ENCODE results near the gene FMO2.
A peak's percentile ranks its signal among the peaks of the same experiment; 100 is the strongest.

FMO2 gene

DNA sequence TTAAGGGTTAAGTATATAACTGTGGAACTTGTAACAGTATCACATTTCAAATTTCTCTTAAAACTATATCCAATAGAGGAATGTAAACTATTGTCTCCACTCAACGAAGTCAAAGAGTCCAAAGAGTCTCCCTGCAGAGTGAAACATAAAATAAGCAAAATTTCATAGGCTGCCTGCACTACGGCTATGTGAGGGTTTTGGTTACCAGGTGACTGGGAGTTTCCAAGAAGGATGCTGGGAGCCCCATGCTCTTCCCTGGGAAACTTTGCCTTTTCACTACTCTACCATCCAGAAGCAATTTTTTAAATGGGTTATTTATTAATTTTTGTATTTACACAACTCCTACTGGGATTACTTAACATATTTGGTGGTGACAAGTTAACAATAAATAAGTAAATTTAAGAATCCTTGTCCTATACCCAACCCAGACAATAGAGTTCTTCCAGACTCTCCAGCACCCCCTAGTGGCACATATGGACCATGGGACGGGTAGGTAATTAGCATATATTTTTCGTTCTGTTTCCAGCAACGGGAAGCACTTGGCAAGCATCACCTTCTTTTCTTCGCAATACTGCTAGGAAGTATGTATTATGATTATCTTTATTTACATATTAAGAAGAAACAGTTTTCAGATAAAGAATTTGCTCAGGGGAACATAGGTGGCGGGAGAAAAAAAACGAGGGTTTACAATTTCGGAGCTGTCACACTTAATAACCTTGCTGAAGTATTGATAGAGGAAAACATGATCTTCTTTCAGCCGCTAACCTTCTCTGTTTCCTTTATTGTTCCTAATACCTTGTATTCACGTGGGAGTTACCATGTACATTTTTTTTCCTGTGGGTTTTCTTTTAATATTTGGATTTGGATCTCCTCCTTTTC, 3.5 kb downstream of the FMO2 start:
- H3K4me3 ChIP-seq (ENCODE audit: low read depth, low read length) = no peak overlapping the region
- TF ChIP-seq, protein P1, sequence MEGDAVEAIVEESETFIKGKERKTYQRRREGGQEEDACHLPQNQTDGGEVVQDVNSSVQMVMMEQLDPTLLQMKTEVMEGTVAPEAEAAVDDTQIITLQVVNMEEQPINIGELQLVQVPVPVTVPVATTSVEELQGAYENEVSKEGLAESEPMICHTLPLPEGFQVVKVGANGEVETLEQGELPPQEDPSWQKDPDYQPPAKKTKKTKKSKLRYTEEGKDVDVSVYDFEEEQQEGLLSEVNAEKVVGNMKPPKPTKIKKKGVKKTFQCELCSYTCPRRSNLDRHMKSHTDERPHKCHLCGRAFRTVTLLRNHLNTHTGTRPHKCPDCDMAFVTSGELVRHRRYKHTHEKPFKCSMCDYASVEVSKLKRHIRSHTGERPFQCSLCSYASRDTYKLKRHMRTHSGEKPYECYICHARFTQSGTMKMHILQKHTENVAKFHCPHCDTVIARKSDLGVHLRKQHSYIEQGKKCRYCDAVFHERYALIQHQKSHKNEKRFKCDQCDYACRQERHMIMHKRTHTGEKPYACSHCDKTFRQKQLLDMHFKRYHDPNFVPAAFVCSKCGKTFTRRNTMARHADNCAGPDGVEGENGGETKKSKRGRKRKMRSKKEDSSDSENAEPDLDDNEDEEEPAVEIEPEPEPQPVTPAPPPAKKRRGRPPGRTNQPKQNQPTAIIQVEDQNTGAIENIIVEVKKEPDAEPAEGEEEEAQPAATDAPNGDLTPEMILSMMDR (IDR thresholded peaks at IDR 0.05; ENCODE audit: insufficient read depth, low read depth, low read length, missing control alignments) = peak; percentile 87
- peak; percentile 71 for DNase-seq (ENCODE audit: low read depth)

DNA sequence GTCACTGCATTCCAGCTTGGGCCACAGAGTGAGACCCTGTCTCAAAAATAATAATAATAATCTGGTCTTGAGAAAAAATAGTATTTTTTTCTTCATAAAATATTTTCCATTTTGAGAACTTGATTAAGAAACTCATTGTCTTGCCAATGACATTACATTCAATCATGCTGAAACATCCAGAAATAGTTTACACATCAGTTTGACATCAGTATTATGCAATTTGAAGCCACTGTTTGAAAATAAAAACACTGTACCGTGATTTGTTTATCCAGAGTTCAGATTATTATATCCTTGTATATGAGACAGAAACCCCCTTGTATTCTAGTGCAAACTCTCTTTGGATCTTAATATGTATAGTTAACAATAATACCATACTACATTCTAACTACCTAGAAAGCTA, 6.9 kb downstream of the FMO2 start:
- no peak overlapping the region for H3K4me3 ChIP-seq (ENCODE audit: low read depth, low read length)
- DNase-seq (ENCODE audit: low read depth) = no peak
- TF ChIP-seq, protein P1 (IDR thresholded peaks at IDR 0.05; ENCODE audit: insufficient read depth, low read depth, low read length, missing control alignments) = no peak

DNA sequence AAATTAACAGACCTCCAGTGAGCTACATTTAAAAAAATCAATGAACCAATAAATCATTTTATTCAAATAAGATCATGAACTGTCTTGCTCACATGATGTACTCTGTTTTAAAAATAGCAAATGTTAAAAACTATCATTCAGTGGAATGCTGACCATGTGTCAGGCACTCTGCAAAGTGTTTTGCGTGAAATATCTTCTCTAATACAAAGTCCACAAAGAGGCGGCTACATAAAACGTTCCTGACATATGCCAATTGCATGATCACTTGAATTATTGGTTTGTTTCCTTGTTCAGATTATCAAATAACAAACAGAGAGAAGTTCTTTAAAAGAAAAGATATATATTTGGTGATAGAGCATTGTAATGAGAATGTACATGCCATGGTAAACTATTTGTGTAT, 10.7 kb downstream of the FMO2 start:
- no peak overlapping the region for H3K4me3 ChIP-seq (ENCODE audit: low read depth, low read length)
- DNase-seq (ENCODE audit: low read depth) = no peak
- TF ChIP-seq, protein P1 (IDR thresholded peaks at IDR 0.05; ENCODE audit: insufficient read depth, low read depth, low read length, missing control alignments) = no peak

DNA sequence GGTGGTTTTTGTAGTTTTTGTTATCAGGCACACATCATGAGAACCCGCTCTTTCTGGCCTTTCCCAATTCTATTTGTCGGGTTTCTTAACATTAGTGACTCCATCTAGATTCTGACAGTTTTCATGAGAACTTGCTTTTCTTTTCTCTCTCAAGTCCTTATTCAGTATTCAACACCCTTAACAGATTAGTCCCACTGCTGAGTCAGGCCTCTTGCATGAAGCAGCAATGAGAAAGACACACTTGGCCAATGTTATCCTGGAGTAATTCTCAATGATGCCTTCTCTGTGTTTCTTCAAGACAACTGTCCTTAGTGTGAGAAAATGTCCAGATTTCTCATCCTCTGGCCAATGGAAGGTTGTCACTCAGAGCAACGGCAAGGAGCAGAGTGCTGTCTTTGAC, 11.3 kb downstream of the FMO2 start:
- H3K4me3 ChIP-seq (ENCODE audit: low read depth, low read length) = no peak overlapping the region
- TF ChIP-seq, protein P1 (IDR thresholded peaks at IDR 0.05; ENCODE audit: insufficient read depth, low read depth, low read length, missing control alignments) = no peak
- no peak for DNase-seq (ENCODE audit: low read depth)

- TF ChIP-seq, protein P1 (IDR thresholded peaks at IDR 0.05; ENCODE audit: insufficient read depth, low read depth, low read length, missing control alignments) = no peak
- DNase-seq (ENCODE audit: low read depth) = no peak
- no peak overlapping the region for H3K4me3 ChIP-seq (ENCODE audit: low read depth, low read length)
These were observed 13.0 kb downstream of the FMO2 start for GRCh38 chr1:171198081-171198480.

DNA sequence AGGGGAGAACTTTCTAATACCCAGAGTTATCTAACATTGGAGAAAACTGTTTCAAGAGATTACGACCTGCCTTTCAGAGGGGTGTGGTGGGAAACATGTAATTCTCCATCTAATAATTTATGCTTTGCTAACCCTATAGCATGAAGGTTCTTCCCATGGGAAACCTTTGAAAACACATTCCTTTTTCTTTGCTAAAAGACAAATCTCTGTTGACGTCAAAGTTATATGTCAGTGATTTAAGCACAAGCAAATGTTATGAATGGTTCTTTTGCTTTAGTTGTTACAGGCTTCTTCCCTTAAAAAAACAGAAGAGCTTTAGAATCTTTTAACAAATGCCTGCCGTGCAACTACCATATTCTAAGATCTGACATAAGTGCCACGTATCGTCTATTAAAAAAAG, 19.2 kb downstream of the FMO2 start:
- no peak overlapping the region for H3K4me3 ChIP-seq (ENCODE audit: low read depth, low read length)
- TF ChIP-seq, protein P1 (IDR thresholded peaks at IDR 0.05; ENCODE audit: insufficient read depth, low read depth, low read length, missing control alignments) = no peak
- no peak for DNase-seq (ENCODE audit: low read depth)

Measured in GM12865 (cell line).